Glutamatergic neuron (in vitro differentiated cells): ENCODE measurements around the gene CHEK2. TPM values are rescaled to one million over a fixed set of nuclear protein-coding genes. Genes with fewer than 3 reads are reported as not detected.

Source experiments
- DNase-seq: peaks from one replicate; pipeline ENCODE4 v3.0.0; 2022
- H3K27ac Mint-ChIP-seq: one replicate; pipeline ENCODE4 v1.8.0; 2020; ENCODE audit warnings: mild to moderate bottlenecking, mixed read lengths, inconsistent platforms; ENCODE audit not compliant: unreplicated experiment
- H3K27me3 Mint-ChIP-seq: one replicate; pipeline ENCODE4 v1.8.0; 2020; ENCODE audit warnings: mild to moderate bottlenecking, moderate library complexity, mixed read lengths, inconsistent platforms; ENCODE audit not compliant: unreplicated experiment
- H3K36me3 Mint-ChIP-seq: one replicate; pipeline ENCODE4 v1.8.0; 2020; ENCODE audit warnings: mild to moderate bottlenecking, mixed read lengths, inconsistent platforms; ENCODE audit not compliant: unreplicated experiment
- H3K4me1 Mint-ChIP-seq: one replicate; pipeline ENCODE4 v1.8.0; 2020; ENCODE audit warnings: mild to moderate bottlenecking, low read depth, mixed read lengths, inconsistent platforms; ENCODE audit not compliant: unreplicated experiment
- H3K4me3 Mint-ChIP-seq: one replicate; pipeline ENCODE4 v1.8.0; 2020; ENCODE audit warnings: mild to moderate bottlenecking, mixed read lengths, inconsistent platforms; ENCODE audit not compliant: unreplicated experiment
- H3K9me3 Mint-ChIP-seq: one replicate; pipeline ENCODE4 v1.8.0; 2020; ENCODE audit warnings: mild to moderate bottlenecking, moderate library complexity, mixed read lengths, inconsistent platforms; ENCODE audit not compliant: unreplicated experiment
- CTCF ChIP-seq: fragments of 200-600 bp; sonication (generic); IDR thresholded peaks from one replicate; pipeline ENCODE4 v1.5.0; 2021; ENCODE audit not compliant: partially characterized antibody, unreplicated experiment
- total RNA-seq: library from RNA; stranded (reverse); fragmentation: NEBNext Ultra II Directional; extraction: Animal tissue kit (Norgen Biotek cat#: 25700); gene quantifications from one replicate; pipeline ENCODE4 v1.2.1, GENCODE V29; 2021; ENCODE audit not compliant: unreplicated experiment

The CHEK2 gene
- total RNA-seq, 1 donor from 2014 or later = 7.4 TPM

GRCh38 chr22:28716686-28717085, 24.9 kb downstream of the CHEK2 start:
- Mint-ChIP-seq H3K27me3 (no peaks in the 10 kb centered on the region), H3K4me1 (no peaks in the 10 kb centered on the region), H3K27ac (no peak overlapping the region), H3K36me3 (no peaks in the 10 kb centered on the region), H3K4me3 (no peak overlapping the region), H3K9me3 (no peaks in the 10 kb centered on the region)
- DNase-seq = no peak
- no peak for TF ChIP-seq CTCF

DNA sequence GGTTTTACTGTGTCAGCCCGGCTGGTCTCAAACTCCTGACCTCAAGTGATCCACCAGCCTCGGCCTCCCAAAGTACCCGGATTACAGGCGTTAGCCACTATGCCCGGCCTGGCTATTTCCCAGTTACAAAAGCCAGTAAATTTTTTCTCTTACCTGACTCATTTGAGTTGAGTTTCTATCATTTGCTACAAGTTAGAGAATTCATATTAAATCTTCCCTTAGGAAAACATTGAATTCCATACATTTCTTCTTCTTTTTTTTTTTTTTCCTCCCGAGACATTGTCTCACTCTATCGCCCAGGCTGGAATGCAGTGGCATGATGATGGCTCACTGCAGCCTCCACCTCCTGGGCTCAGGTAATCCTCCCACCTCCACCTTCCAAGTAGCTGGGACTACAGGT, 26.0 kb downstream of the CHEK2 start:
- Mint-ChIP-seq H3K27me3 (no peaks in the 10 kb centered on the region), H3K27ac (no peak overlapping the region), H3K36me3 (no peaks in the 10 kb centered on the region), H3K9me3 (no peaks in the 10 kb centered on the region), H3K4me3 (no peak overlapping the region), H3K4me1 (no peaks in the 10 kb centered on the region)
- no peak for DNase-seq
- TF ChIP-seq CTCF = no peak

DNA sequence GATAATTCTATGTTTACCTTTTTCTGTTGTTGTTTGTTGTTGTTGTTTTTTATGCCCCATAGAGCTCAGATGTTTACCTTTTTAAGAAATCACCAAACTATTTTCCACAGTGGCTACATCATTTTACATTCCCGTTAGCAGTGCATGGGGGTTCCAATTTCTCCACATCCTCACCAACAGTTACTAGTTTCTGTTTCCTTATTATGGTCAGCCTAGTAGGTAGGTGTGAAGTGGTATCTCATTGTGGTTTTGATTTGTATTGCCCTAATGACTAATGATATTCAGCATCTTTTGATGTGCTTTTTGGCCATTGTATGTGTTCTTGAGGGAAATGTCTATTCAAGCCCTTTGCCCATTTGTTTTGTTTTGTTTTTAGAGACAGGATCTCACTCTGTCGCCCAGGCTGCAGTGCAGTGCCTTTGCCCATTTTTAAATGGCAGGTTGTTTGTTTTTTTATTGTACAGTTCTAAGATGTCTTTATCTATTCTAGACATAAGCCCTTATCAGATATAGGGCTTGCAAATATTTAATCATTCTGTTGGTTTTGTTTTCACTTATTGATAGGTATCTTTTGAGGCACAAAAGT, 27.5 kb downstream of the CHEK2 start:
- H3K9me3 Mint-ChIP-seq = no peaks in the 10 kb centered on the region
- DNase-seq = no peak
- no peaks in the 10 kb centered on the region for H3K4me1 Mint-ChIP-seq
- TF ChIP-seq CTCF = no peak
- no peak overlapping the region for H3K27ac Mint-ChIP-seq
- no peaks in the 10 kb centered on the region for H3K36me3 Mint-ChIP-seq
- no peak overlapping the region for H3K4me3 Mint-ChIP-seq
- H3K27me3 Mint-ChIP-seq = no peaks in the 10 kb centered on the region

- no peak overlapping the region for H3K4me3 Mint-ChIP-seq
- no peaks in the 10 kb centered on the region for H3K36me3 Mint-ChIP-seq
- no peaks in the 10 kb centered on the region for H3K27me3 Mint-ChIP-seq
- no peak for DNase-seq
- no peaks in the 10 kb centered on the region for H3K4me1 Mint-ChIP-seq
- H3K27ac Mint-ChIP-seq = no peak overlapping the region
- H3K9me3 Mint-ChIP-seq = no peaks in the 10 kb centered on the region
- no peak for TF ChIP-seq CTCF
These were observed 29.5 kb downstream of the CHEK2 start for GRCh38 chr22:28711820-28712777.

GRCh38 chr22:28711341-28711740, 30.3 kb downstream of the CHEK2 start:
- H3K4me1 Mint-ChIP-seq = no peaks in the 10 kb centered on the region
- H3K9me3 Mint-ChIP-seq = no peaks in the 10 kb centered on the region
- TF ChIP-seq CTCF = no peak
- no peak overlapping the region for H3K27ac Mint-ChIP-seq
- no peaks in the 10 kb centered on the region for H3K27me3 Mint-ChIP-seq
- no peak overlapping the region for H3K4me3 Mint-ChIP-seq
- H3K36me3 Mint-ChIP-seq = no peaks in the 10 kb centered on the region
- DNase-seq = no peak
